ENCODE measurements around the gene HSPBP1.

The HSPBP1 gene

GRCh38 chr19:55244004-55244680 lies 35.8 kb downstream of the HSPBP1 start (continued):
- TF ChIP-seq KLF17 (tag by site-specific recombination; IDR thresholded peaks at IDR 0.05) (no peak), ZNF324 (tag by site-specific recombination; IDR thresholded peaks at IDR 0.05) (no peak), ZNF274 (IDR thresholded peaks at IDR 0.05; ENCODE audit: low read length) (no peak), ZNF274 (tag by site-specific recombination; IDR thresholded peaks at IDR 0.05; ENCODE audit: borderline replicate concordance) (no peak), ZNF585B (tag by site-specific recombination; IDR thresholded peaks at IDR 0.05) (no peak)

- Histone ChIP-seq H3K4me3 (ENCODE audit: low read depth, low read length) (no peak overlapping the region), H3K27ac (ENCODE audit: extremely low read depth, low read depth, low read length) (no peak overlapping the region), H3K9me3 (ENCODE audit: control insufficient read depth, insufficient read depth, low read depth, low read length) (no peaks in the 10 kb centered on the region), H3K36me3 (ENCODE audit: control insufficient read depth in 2 of 2, insufficient read depth in 1 of 2, low read length in 2 of 2) (peaks cover 41 to 94% of the 10 kb centered on the region in 2 experiments; a peak in 2 of 3 replicates), H3K4me1 (ENCODE audit: control insufficient read depth, insufficient read depth, low read length) (no peaks in the 10 kb centered on the region)
- TF ChIP-seq ZNF274 (IDR thresholded peaks at IDR 0.05; ENCODE audit: low read length) (no peak), ZNF274 (tag by site-specific recombination; IDR thresholded peaks at IDR 0.05; ENCODE audit: borderline replicate concordance) (no peak), ZSCAN4 (tag by site-specific recombination; IDR thresholded peaks at IDR 0.05) (no peak)
- CTCF ChIA-PET: no interaction called here
- POLR2A ChIA-PET: interaction anchor here (1.3 kb wide), 1 partner anchor 17 kb away, joined by 3 read pairs; the partner anchor contains the start of gene PPP6R1
Observed at GRCh38 chr19:55242517-55242916, 37.4 kb downstream of the HSPBP1 start.

- TF ChIP-seq ZNF157 (tag by site-specific recombination; IDR thresholded peaks at IDR 0.05) (no peak), ZNF473 (tag by site-specific recombination; IDR thresholded peaks at IDR 0.05) (no peak), HOXA7 (CRISPR knock-in tag; IDR thresholded peaks at IDR 0.05; ENCODE audit: borderline replicate concordance) (no peak), ZNF843 (tag by site-specific recombination; IDR thresholded peaks at IDR 0.05) (no peak), ZNF362 (tag by site-specific recombination; IDR thresholded peaks at IDR 0.05) (no peak), ZNF350 (tag by site-specific recombination; IDR thresholded peaks at IDR 0.05) (no peak), KLF8 (tag by site-specific recombination; IDR thresholded peaks at IDR 0.05) (no peak), ZNF561 (tag by site-specific recombination; IDR thresholded peaks at IDR 0.05; ENCODE audit: borderline replicate concordance) (no peak), SALL2 (tag by site-specific recombination; IDR thresholded peaks at IDR 0.05; ENCODE audit: borderline replicate concordance) (no peak), ZBTB17 (tag by site-specific recombination; IDR thresholded peaks at IDR 0.05) (no peak), SP7 (tag by site-specific recombination; IDR thresholded peaks at IDR 0.05) (no peak), PBX3 (CRISPR knock-in tag; IDR thresholded peaks at IDR 0.05) (no peak), ZNF623 (tag by site-specific recombination; IDR thresholded peaks at IDR 0.05) (no peak), ZNF202 (tag by site-specific recombination; IDR thresholded peaks at IDR 0.05; ENCODE audit: borderline replicate concordance) (no peak), PRDM4 (tag by site-specific recombination; IDR thresholded peaks at IDR 0.05) (no peak), ZNF555 (tag by site-specific recombination; conservative IDR thresholded peaks at IDR 0.05) (no peak), ZNF366 (tag by site-specific recombination; conservative IDR thresholded peaks at IDR 0.05) (no peak), ZNF658 (tag by site-specific recombination; IDR thresholded peaks at IDR 0.05) (no peak), ZNF596 (tag by site-specific recombination; IDR thresholded peaks at IDR 0.05) (no peak)
- Histone ChIP-seq H3K9me3 (ENCODE audit: control insufficient read depth, insufficient read depth, low read depth, low read length) (no peaks in the 10 kb centered on the region), H3K27ac (ENCODE audit: extremely low read depth, low read depth, low read length) (no peak overlapping the region), H3K4me1 (ENCODE audit: control insufficient read depth, insufficient read depth, low read length) (no peaks in the 10 kb centered on the region), H3K36me3 (ENCODE audit: control insufficient read depth in 2 of 2, insufficient read depth in 1 of 2, low read length in 2 of 2) (peaks cover 46 to 95% of the 10 kb centered on the region in 2 experiments), H3K4me3 (ENCODE audit: low read depth, low read length) (no peak overlapping the region)
- ChIA-PET CTCF (interaction anchor here (0.6 to 0.9 kb wide), 2 partner anchors 28 to 765 kb away, joined by 3 read pairs; no protein-coding TSS in a partner anchor), POLR2A (interaction anchor here (0.5 to 1.3 kb wide), 2 partner anchors 17 to 33 kb away, joined by 3 read pairs; partner anchors contain the start of gene PPP6R1)
Observed at GRCh38 chr19:55241935-55242464, 37.9 kb downstream of the HSPBP1 start.

All from HEK293 (cell line).